Smooth muscle cell (in vitro differentiated cells): Measurements from ENCODE around the gene PCDHB1. TPM values are rescaled to one million over a fixed set of nuclear protein-coding genes. Genes with fewer than 3 reads are reported as not detected.

Experiments used
- DNase-seq: peaks from one replicate; lab custom pipeline; 2025; ENCODE audit not compliant: unreplicated experiment; lab: John Stamatoyannopoulos, UW
- H2AFZ ChIP-seq: fragments of 200-600 bp; sonication (generic); 2 replicates; pipeline ENCODE4 v1.6.0; 2016; ENCODE audit warnings: antibody characterized with exemption, low read depth, mild to moderate bottlenecking
- H3F3A ChIP-seq: fragments of 200-600 bp; sonication (generic); 2 replicates; pipeline ENCODE4 v1.6.0; 2017; ENCODE audit warnings: antibody characterized with exemption, low read depth
- H3K27ac ChIP-seq: fragments of 200-600 bp; sonication (generic); 2 replicates; pipeline ENCODE4 v1.5.1; 2016; ENCODE audit warnings: low read depth, mild to moderate bottlenecking
- H3K27me3 ChIP-seq: fragments of 200-600 bp; sonication (generic); 2 replicates; pipeline ENCODE4 v1.6.1; 2016; ENCODE audit warnings: low read depth, mild to moderate bottlenecking
- H3K36me3 ChIP-seq: fragments of 200-600 bp; sonication (generic); 2 replicates; pipeline ENCODE4 v1.5.1; 2016; ENCODE audit warnings: low read depth
- H3K4me1 ChIP-seq: fragments of 200-600 bp; sonication (generic); 2 replicates; pipeline ENCODE4 v1.5.1; 2016; ENCODE audit warnings: low read depth
- H3K4me2 ChIP-seq: fragments of 200-600 bp; sonication (generic); 2 replicates; pipeline ENCODE4 v1.6.0; 2016; ENCODE audit warnings: mild to moderate bottlenecking
- H3K4me3 ChIP-seq: fragments of 200-600 bp; sonication (generic); 2 replicates; pipeline ENCODE4 v1.5.1; 2016; ENCODE audit warnings: mild to moderate bottlenecking
- H3K79me2 ChIP-seq: fragments of 200-600 bp; sonication (generic); 2 replicates; pipeline ENCODE4 v1.6.0; 2016; ENCODE audit warnings: low read depth, mild to moderate bottlenecking
- H3K9ac ChIP-seq: fragments of 200-600 bp; sonication (generic); 2 replicates; pipeline ENCODE4 v1.6.0; 2016; ENCODE audit warnings: low read depth
- H3K9me3 ChIP-seq: fragments of 200-600 bp; sonication (generic); replicated peaks from 2 replicates; pipeline ENCODE4 v1.5.1; 2016; ENCODE audit warnings: low read depth
- H4K20me1 ChIP-seq: fragments of 200-600 bp; sonication (generic); 2 replicates; pipeline ENCODE4 v1.6.0; 2016; ENCODE audit warnings: low read depth
- CTCF ChIP-seq: fragments of 200-600 bp; sonication (generic); IDR thresholded peaks from 2 replicates; pipeline ENCODE4 v1.5.1; 2017; ENCODE audit warnings: borderline replicate concordance, mild to moderate bottlenecking, antibody characterized with exemption; ENCODE audit not compliant: insufficient read depth, poor library complexity, severe bottlenecking
- whole genome bisulfite sequencing: methylation state at CpG from one replicate; pipeline ENCODE4 v1.1.7; 2016; ENCODE audit warnings: low lambda C conversion rate; 5-methylcytosine and 5-hydroxymethylcytosine counted together
- polyA plus RNA-seq: library from polyadenylated mRNA; unstranded; fragments of >200 nt; fragmentation: Nextera tagmentation; extraction: Ambion mirVana; gene quantifications from 2 replicates; pipeline ENCODE4 v1.2.1, GENCODE V29; 2016
- total RNA-seq: library from RNA; depleted of rRNA; stranded (reverse); fragments of >200 nt; gene quantifications from 2 replicates; pipeline ENCODE4 v1.2.3, GENCODE V29; 2014

Gene PCDHB1
- 0.04 and 0.22 TPM in 2 replicates for total RNA-seq
- not detected in 2 replicates for polyA plus RNA-seq

GRCh38 chr5:141050622-141051520 is at the start of gene PCDHB1:
TSS of gene PCDHB1 (plus strand) at chr5:141051374. CDS start at chr5:141051471, 97 bp downstream.
- Histone ChIP-seq H4K20me1 (no peaks in the 10 kb centered on the region), H3K9ac (no peak within 1 kb of the TSS), H3K4me2 (peak within 1 kb of the TSS; percentile 97), H3K27ac (no peak within 1 kb of the TSS), H3K36me3 (no peaks in the 10 kb centered on the region), H3K9me3 (no peaks in the 10 kb centered on the region), H3K4me1 (no peaks in the 10 kb centered on the region), H3K4me3 (peak within 1 kb of the TSS; percentile 83), H2AFZ (peak within 1 kb of the TSS; percentile 96), H3K79me2 (no peaks in the 10 kb centered on the region), H3F3A (no peaks in the 10 kb centered on the region), H3K27me3 (peaks cover 31% of the 10 kb centered on the region)
- no peak for DNase-seq
- TF ChIP-seq CTCF: no peak
- 10% methylated on average over 20 of the region's 20 CpGs for WGBS

GRCh38 chr5:141001446-141001843 is 49.7 kb upstream of the PCDHB1 start:
- no peak for TF ChIP-seq CTCF

GRCh38 chr5:141001844-141002604 is 49.1 kb upstream of the PCDHB1 start:
- H3F3A ChIP-seq: peaks cover 31% of the 10 kb centered on the region
- 2% methylated on average over 19 of the region's 19 CpGs for WGBS
- no peaks in the 10 kb centered on the region for H3K9me3 ChIP-seq
- peak overlapping the region; percentile 57 for H2AFZ ChIP-seq
- peaks cover 42% of the 10 kb centered on the region for H3K4me1 ChIP-seq
- peaks cover 6% of the 10 kb centered on the region for H4K20me1 ChIP-seq
- H3K36me3 ChIP-seq: no peaks in the 10 kb centered on the region
- H3K79me2 ChIP-seq: peaks cover 4% of the 10 kb centered on the region
- peak; percentile 23 for DNase-seq
- no peaks in the 10 kb centered on the region for H3K27me3 ChIP-seq
- no peak overlapping the region for H3K9ac ChIP-seq
- H3K4me3 ChIP-seq: peak overlapping the region; percentile 54
- no peak for TF ChIP-seq CTCF
- H3K4me2 ChIP-seq: peak overlapping the region; percentile 87
- peak overlapping the region; percentile 32 for H3K27ac ChIP-seq

More at GRCh38 chr5:141001446-141001843, 49.7 kb upstream of the PCDHB1 start:
- Histone ChIP-seq H3F3A (peaks cover 31% of the 10 kb centered on the region), H3K79me2 (peaks cover 4% of the 10 kb centered on the region), H2AFZ (peak overlapping the region; percentile 57), H3K36me3 (no peaks in the 10 kb centered on the region), H3K9ac (peak overlapping the region; percentile 33), H4K20me1 (peaks cover 6% of the 10 kb centered on the region), H3K9me3 (no peaks in the 10 kb centered on the region), H3K4me2 (peak overlapping the region; percentile 87), H3K4me1 (peaks cover 42% of the 10 kb centered on the region), H3K27me3 (no peaks in the 10 kb centered on the region), H3K4me3 (peak overlapping the region; percentile 54), H3K27ac (peak overlapping the region; percentile 32)
- no peak for DNase-seq
- 6% methylated on average over 9 of the region's 9 CpGs for WGBS
